ENCODE data around the gene DMRTC1.
"Not testable (repeated sequence)": the region's sequence is repeated elsewhere in the genome, so short reads cannot be mapped to it uniquely, and the experiment has no call there.

Gene DMRTC1, protein sequence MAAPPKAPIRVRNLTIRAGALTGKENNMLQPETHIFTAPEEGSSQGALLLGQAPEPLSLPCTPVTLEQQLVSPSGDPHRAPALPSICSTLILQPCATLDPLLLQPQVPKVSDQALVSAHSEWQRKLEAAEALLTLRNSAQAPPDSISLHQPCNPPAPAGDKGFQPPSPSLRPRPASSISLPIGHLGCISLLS

DNA sequence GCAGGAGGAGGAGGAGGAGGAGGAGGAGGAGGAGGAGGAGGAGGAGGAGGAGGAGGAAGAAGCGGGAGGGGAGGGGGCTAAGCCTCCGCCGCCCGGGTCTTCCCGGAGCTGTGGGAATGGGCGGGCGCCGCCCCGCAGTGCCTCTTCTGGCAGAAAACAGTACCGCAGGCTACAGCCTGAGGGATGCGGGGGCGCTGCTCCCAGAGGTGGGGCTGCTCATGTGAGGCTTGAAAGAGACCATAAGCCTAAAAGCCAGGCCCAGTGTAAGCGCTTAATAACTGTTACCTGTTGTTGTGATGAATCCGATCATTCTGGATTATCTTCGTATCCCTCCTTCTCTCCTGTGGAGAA lies at the start of gene DMRTC1:
DMRTC1 (minus strand) TSS at position 19 of the 351 bp plus-strand sequence. CDS start 68,143 bp downstream, outside the sequence.
- not testable (repeated sequence) for DNase-seq

- not testable (repeated sequence) for DNase-seq
Observed at GRCh38 chrX:72980894-72981469, 37.3 kb upstream of the DMRTC1 start.

- DNase-seq = not testable (repeated sequence)
Observed at GRCh38 chrX:72974885-72975284, 31.2 kb upstream of the DMRTC1 start.

DNA sequence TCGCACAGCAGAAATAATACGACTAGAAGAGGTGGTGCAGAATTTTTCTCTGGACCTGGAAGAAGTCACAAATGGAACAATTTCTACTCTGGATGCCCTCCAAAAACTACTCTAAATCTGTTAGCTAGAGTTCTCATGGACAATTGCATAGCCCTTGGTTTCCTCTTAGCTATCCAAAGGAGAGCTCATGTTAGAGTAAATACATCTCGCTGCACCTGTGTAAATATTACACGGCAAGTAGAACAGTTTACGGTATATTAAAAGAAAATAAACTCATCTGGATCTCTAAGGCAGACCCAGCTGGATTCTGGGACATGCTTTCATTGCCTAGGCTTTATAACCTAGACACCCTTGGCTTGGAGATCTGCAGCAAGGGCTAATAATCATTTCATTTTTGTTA lies 28.2 kb upstream of the DMRTC1 start:
- DNase-seq = not testable (repeated sequence)

- not testable (repeated sequence) for DNase-seq
Observed at GRCh38 chrX:72959971-72960370, 16.3 kb upstream of the DMRTC1 start.

- DNase-seq = not testable (repeated sequence)
Observed at GRCh38 chrX:72943035-72943818, 410 bp downstream of the DMRTC1 start.

DNA sequence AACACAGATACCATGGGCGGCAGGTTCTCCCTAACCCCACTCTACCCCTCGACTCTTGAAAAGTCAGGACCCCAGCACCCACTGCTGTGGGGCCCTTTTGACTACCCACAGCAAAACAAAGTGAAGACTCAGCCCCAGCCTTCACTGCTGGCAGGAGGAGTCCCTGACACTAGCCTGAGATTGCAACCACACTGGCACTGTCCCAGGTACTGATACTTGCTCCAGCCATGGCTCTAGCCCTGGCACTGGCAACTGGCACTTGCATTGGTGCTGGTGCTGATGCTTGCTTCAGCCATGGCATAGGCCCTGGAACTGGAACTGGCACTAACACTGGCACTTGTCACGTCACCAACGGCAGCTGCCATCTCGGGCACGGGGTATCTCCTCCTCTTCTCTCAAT lies 1.4 kb downstream of the DMRTC1 start:
- not testable (repeated sequence) for DNase-seq

- not testable (repeated sequence) for DNase-seq
Observed at GRCh38 chrX:72937906-72938305, 5.7 kb downstream of the DMRTC1 start, which contains the start of gene FAM236A. FAM236A (plus strand) TSS chrX:72938206; CDS start chrX:72938263, 57 bp downstream.

- not testable (repeated sequence) for DNase-seq
Observed at GRCh38 chrX:72936882-72937455, 6.7 kb downstream of the DMRTC1 start.

DNA sequence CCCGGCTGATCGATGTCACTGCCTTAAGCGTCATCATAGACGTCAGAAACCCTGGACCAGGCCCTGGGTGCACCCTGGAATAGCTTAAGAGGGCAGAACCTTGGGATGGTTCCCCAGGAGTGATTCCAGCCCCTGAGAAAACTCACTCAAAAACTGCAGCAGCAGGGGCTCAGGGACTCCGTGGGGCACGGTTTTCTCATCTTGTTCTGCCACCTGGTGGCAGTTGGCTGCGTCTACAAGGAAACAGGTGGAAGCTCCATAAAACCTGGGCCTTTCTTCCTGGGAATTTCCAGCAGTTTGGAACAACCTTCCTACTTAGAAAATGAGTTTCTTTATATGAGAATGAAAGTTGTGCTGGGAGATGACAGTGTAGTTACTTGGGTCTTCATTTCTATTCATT lies 7.2 kb downstream of the DMRTC1 start:
- not testable (repeated sequence) for DNase-seq

DNA sequence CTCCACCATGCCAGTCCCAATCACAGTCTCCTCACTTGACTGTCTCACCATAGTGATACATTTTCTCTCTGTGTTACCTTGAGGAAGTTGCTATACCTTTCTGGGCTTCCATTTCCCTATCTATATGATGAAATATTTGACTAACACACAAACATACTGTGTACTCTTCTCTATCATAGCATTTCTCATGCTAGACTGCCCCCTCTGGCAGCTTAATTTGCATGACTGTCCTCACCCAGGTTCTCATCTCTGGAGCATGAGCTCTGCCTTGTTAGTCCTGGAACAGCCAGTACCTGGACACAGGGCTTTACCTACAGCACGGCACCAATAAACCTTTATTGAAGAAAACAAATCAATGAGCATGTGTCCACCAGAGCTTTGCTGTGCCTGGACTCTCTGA lies 11.4 kb downstream of the DMRTC1 start:
- not testable (repeated sequence) for DNase-seq

DNA sequence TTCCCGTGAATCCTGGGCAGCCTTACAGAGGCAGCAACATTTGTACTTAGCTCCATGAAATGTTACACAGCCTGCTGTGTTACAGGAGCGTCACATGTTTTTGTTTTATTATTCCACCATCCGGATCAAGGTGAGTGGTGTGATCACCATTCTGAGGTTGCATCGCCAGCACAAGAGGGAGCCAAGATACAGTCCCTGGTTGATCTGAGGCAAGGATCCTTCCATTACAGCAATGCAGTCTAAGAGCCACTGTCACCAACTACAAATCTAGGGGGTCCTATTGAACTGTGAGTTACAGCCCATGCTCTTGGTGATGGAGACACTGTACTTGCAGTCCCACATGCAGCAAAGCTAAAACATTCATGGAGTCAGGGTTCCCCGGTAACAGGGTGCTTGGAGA lies 27.5 kb downstream of the DMRTC1 start:
- not testable (repeated sequence) for DNase-seq

- DNase-seq = not testable (repeated sequence)
Observed at GRCh38 chrX:72912315-72912714, 31.3 kb downstream of the DMRTC1 start, which contains the start of gene FAM236C. FAM236C (plus strand) TSS chrX:72912615; CDS start chrX:72912715, 100 bp downstream.

- not testable (repeated sequence) for DNase-seq
Observed at GRCh38 chrX:72889740-72890139, 53.9 kb downstream of the DMRTC1 start.

GRCh38 chrX:72882898-72883297 lies 60.7 kb downstream of the DMRTC1 start:
- DNase-seq = not testable (repeated sequence)

- not testable (repeated sequence) for DNase-seq
Observed at GRCh38 chrX:72837532-72837931, 106.1 kb downstream of the DMRTC1 start.

DNA sequence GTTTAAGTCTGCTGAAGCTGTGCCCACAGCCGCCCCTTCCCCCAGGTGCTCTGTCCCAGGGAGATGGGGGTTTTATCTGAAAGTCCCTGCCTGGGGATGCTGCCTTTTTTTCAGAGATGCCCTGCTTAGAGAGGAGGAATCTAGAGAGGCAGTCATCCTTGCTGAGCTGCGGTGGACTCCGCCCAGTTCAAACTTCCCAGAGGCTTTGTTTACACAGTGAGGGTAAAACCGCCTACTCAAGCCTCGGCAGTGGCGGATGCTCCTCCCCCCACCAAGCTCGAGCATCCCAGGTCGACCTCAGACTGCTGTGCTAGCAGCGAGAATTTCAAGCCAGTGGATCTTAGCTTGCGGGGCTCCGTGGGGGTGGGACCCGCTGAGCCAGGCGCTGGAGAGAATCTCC lies 112.9 kb downstream of the DMRTC1 start:
- not testable (repeated sequence) for DNase-seq

Measured in retina (tissue), 1 donor.